HG03575 (cell line): ENCODE measurements around the gene SLF2.

ENCODE experiments used
- ATAC-seq: cut with Tn5 transposase; IDR thresholded peaks from one replicate; pipeline ENCODE4 v1.9.1; 2021; ENCODE audit not compliant: unreplicated experiment, insufficient number of reproducible peaks, low FRiP score; ENCODE audit errors: extremely low read depth

SLF2 gene

GRCh38 chr10:100912605-100913469 is at the start of gene SLF2:
Gene SLF2, plus strand, starts transcription at chr10:100912963. Its CDS starts 148 bp downstream, at chr10:100913111.
- peak; percentile 85 for ATAC-seq

GRCh38 chr10:100863433-100863832 is 49.3 kb upstream of the SLF2 start:
- no peak for ATAC-seq

GRCh38 chr10:100864036-100864885 is 48.5 kb upstream of the SLF2 start:
- no peak for ATAC-seq

- no peak for ATAC-seq
These were observed 47.8 kb upstream of the SLF2 start for GRCh38 chr10:100864978-100865377.

- no peak for ATAC-seq
These were observed 46.8 kb upstream of the SLF2 start for GRCh38 chr10:100866010-100866409.

GRCh38 chr10:100866575-100867098 is 46.1 kb upstream of the SLF2 start:
- ATAC-seq = no peak

- no peak for ATAC-seq
These were observed 45.4 kb upstream of the SLF2 start for GRCh38 chr10:100867261-100867963.

GRCh38 chr10:100868382-100868781 is 44.4 kb upstream of the SLF2 start:
- no peak for ATAC-seq

GRCh38 chr10:100869399-100869798 is 43.4 kb upstream of the SLF2 start:
- no peak for ATAC-seq

- ATAC-seq = no peak
These were observed 40.5 kb upstream of the SLF2 start for GRCh38 chr10:100872034-100872791.

GRCh38 chr10:100873146-100873826 is 39.5 kb upstream of the SLF2 start:
- no peak for ATAC-seq

GRCh38 chr10:100873827-100874326 is 38.9 kb upstream of the SLF2 start:
- ATAC-seq = no peak

GRCh38 chr10:100874702-100875483 is 37.9 kb upstream of the SLF2 start:
- ATAC-seq = no peak

GRCh38 chr10:100875484-100876166 is 37.1 kb upstream of the SLF2 start:
- ATAC-seq = no peak

GRCh38 chr10:100876585-100877460 is 35.9 kb upstream of the SLF2 start:
- no peak for ATAC-seq

GRCh38 chr10:100877461-100877850 is 35.3 kb upstream of the SLF2 start:
- no peak for ATAC-seq
